ENCODE measurements around the gene SLC43A2.
A peak's percentile ranks its signal among the peaks of the same experiment; 100 is the strongest.
"Not testable (repeated sequence)": the region's sequence is repeated elsewhere in the genome, so short reads cannot be mapped to it uniquely, and the experiment has no call there.

SLC43A2 gene

GRCh38 chr17:1627982-1628855 lies at the start of gene SLC43A2 (continued):
- no peak for TF ChIP-seq ZNF645 (tag by site-specific recombination; IDR thresholded peaks at IDR 0.05)
- peak; percentile 36; the same call in 1 of the 2 replicates for TF ChIP-seq INSM2 (tag by site-specific recombination; IDR thresholded peaks at IDR 0.05)

GRCh38 chr17:1676401-1676800 lies 47.8 kb upstream of the SLC43A2 start:
- CTCF ChIA-PET: no interaction called here
- TF ChIP-seq MYNN (tag by site-specific recombination; IDR thresholded peaks at IDR 0.05; ENCODE audit: borderline replicate concordance) (no peak), ZNF335 (tag by site-specific recombination; conservative IDR thresholded peaks at IDR 0.05) (no peak)
- H3K9me3 ChIP-seq (ENCODE audit: control insufficient read depth, insufficient read depth, low read depth, low read length): no peaks in the 10 kb centered on the region
- no peaks in the 10 kb centered on the region for H3K4me1 ChIP-seq (ENCODE audit: control insufficient read depth, insufficient read depth, low read length)
- POLR2A ChIA-PET: interaction anchor here (1.2 kb wide), 1 partner anchor 8 kb away, joined by 4 read pairs; no protein-coding TSS in a partner anchor
- no peak overlapping the region for H3K4me3 ChIP-seq (ENCODE audit: low read depth, low read length)
- no peak overlapping the region for H3K27ac ChIP-seq (ENCODE audit: extremely low read depth, low read depth, low read length)
- peaks cover 97 to 98% of the 10 kb centered on the region in 2 experiments for H3K36me3 ChIP-seq (ENCODE audit: control insufficient read depth in 2 of 2, insufficient read depth in 1 of 2, low read length in 2 of 2)

GRCh38 chr17:1673041-1673785 lies 44.6 kb upstream of the SLC43A2 start:
- peaks cover 98 to 99% of the 10 kb centered on the region in 2 experiments for H3K36me3 ChIP-seq (ENCODE audit: control insufficient read depth in 2 of 2, insufficient read depth in 1 of 2, low read length in 2 of 2)
- no peak overlapping the region for H3K4me3 ChIP-seq (ENCODE audit: low read depth, low read length)
- POLR2A ChIA-PET: interaction anchor here (1.2 to 1.5 kb wide), 3 partner anchors 11 to 43 kb away, joined by 3 to 7 read pairs (median 7); partner anchors contain the start of gene RILP
- H3K4me1 ChIP-seq (ENCODE audit: control insufficient read depth, insufficient read depth, low read length): no peaks in the 10 kb centered on the region
- 0 out of 2 replicates have a peak, but pooled peaks have one; percentile 59 for TF ChIP-seq ZNF600 (tag by site-specific recombination; IDR thresholded peaks at IDR 0.05)
- TF ChIP-seq ZNF530 (tag by site-specific recombination; IDR thresholded peaks at IDR 0.05; ENCODE audit: low read depth): no peak
- no peaks in the 10 kb centered on the region for H3K9me3 ChIP-seq (ENCODE audit: control insufficient read depth, insufficient read depth, low read depth, low read length)
- CTCF ChIA-PET: interaction anchor here (0.6 to 1.9 kb wide), 3 partner anchors 11 to 43 kb away, joined by 3 to 6 read pairs (median 5); partner anchors contain the start of gene PRPF8
- H3K27ac ChIP-seq (ENCODE audit: extremely low read depth, low read depth, low read length): no peak overlapping the region

- CTCF ChIA-PET: interaction anchor here (1.7 kb wide), 1 partner anchor 15 kb away, joined by 5 read pairs; the partner anchor contains the start of gene RILP
- not testable (repeated sequence) for H3K9me3 ChIP-seq (ENCODE audit: control insufficient read depth, insufficient read depth, low read depth, low read length); H3K27ac ChIP-seq (ENCODE audit: extremely low read depth, low read depth, low read length); H3K4me1 ChIP-seq (ENCODE audit: control insufficient read depth, insufficient read depth, low read length); H3K4me3 ChIP-seq (ENCODE audit: low read depth, low read length)
- POLR2A ChIA-PET: interaction anchor here (1.2 to 1.3 kb wide), 2 partner anchors 17 to 20 kb away, joined by 3 read pairs; no protein-coding TSS in a partner anchor
- H3K36me3 ChIP-seq (ENCODE audit: control insufficient read depth in 2 of 2, insufficient read depth in 1 of 2, low read length in 2 of 2): peaks cover 98 to 99% of the 10 kb centered on the region in 2 experiments
- TF ChIP-seq ZNF121 (tag by site-specific recombination; IDR thresholded peaks at IDR 0.05): peak; percentile 67
These were observed 35.3 kb upstream of the SLC43A2 start for GRCh38 chr17:1663934-1664333.

- H3K4me3 ChIP-seq (ENCODE audit: low read depth, low read length): no peak overlapping the region
- POLR2A ChIA-PET: interaction anchor here (0.5 to 1.8 kb wide), 7 partner anchors 8 to 1285 kb away, joined by 3 to 8 read pairs (median 5); partner anchors contain the start of gene RILP
- no peaks in the 10 kb centered on the region for H3K9me3 ChIP-seq (ENCODE audit: control insufficient read depth, insufficient read depth, low read depth, low read length)
- no peaks in the 10 kb centered on the region for H3K4me1 ChIP-seq (ENCODE audit: control insufficient read depth, insufficient read depth, low read length)
- peaks cover 97 to 98% of the 10 kb centered on the region in 2 experiments for H3K36me3 ChIP-seq (ENCODE audit: control insufficient read depth in 2 of 2, insufficient read depth in 1 of 2, low read length in 2 of 2)
- CTCF ChIA-PET: interaction anchor here (1.0 to 3.7 kb wide), 6 partner anchors 8 to 86 kb away, joined by 3 to 28 read pairs (median 6); partner anchors contain the start of gene RILP
- no peak overlapping the region for H3K27ac ChIP-seq (ENCODE audit: extremely low read depth, low read depth, low read length)
- TF ChIP-seq GLIS2 (tag by site-specific recombination; IDR thresholded peaks at IDR 0.05) (no peak), KLF9 (tag by site-specific recombination; IDR thresholded peaks at IDR 0.05; ENCODE audit: low read depth) (no peak), ZNF677 (tag by site-specific recombination; IDR thresholded peaks at IDR 0.05) (no peak), ZNF791 (tag by site-specific recombination; IDR thresholded peaks at IDR 0.05) (no peak), ZBTB20 (tag by site-specific recombination; IDR thresholded peaks at IDR 0.05) (no peak), ZNF600 (tag by site-specific recombination; IDR thresholded peaks at IDR 0.05) (no peak), ELK4 (IDR thresholded peaks at IDR 0.05; ENCODE audit: borderline replicate concordance, low read depth, low read length) (no peak), ZNF555 (tag by site-specific recombination; conservative IDR thresholded peaks at IDR 0.05) (no peak), OSR2 (tag by site-specific recombination; IDR thresholded peaks at IDR 0.05) (no peak), ZNF202 (tag by site-specific recombination; IDR thresholded peaks at IDR 0.05; ENCODE audit: borderline replicate concordance) (no peak)
These were observed 32.4 kb upstream of the SLC43A2 start for GRCh38 chr17:1661045-1661444.
